IPS-NIHi11 (cell line): ENCODE measurements around the gene C1GALT1.

Experiments used
- DNase-seq: peaks from one replicate; pipeline ENCODE4 v3.0.0; 2012; ENCODE audit warnings: mixed read lengths, low spot score

C1GALT1 gene

DNA sequence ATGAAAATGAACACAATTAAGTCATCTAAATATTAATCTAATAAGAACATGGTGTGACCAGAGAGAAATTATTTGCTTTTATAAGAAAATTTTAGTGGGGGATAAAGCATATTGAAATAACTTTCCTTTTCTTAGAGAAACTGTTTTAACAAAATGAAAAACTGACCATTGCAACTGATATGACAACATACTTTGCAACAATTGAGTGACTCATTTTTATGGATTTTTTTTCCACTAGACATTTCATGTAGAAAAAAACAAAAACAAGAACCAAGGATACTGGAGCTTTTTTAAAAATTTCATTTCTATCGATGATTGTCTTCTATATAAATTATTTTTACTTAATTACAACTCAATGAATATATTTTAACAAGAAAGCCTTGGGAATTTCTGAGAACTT, 90.0 kb downstream of the C1GALT1 start:
- no peak for DNase-seq

DNA sequence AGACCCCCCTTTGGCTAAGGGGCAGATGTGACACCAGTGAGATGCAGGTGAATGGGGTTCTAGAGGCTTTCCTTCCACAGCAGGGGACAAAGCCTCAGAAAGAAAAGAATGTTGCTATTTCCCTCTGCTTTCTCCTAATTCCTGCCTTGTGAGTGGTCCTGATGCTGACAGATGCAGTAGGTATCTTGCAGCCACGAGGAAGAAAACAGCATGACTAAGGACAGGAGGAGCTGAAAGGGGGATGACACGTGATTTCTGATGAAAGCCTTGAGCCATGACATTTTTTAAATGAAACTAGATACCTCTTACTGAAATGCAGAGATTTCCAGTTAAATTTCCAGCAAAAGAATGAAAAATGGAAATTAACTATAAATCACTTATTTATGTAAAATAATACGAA, 92.4 kb downstream of the C1GALT1 start:
- DNase-seq, result peak; percentile 43

DNA sequence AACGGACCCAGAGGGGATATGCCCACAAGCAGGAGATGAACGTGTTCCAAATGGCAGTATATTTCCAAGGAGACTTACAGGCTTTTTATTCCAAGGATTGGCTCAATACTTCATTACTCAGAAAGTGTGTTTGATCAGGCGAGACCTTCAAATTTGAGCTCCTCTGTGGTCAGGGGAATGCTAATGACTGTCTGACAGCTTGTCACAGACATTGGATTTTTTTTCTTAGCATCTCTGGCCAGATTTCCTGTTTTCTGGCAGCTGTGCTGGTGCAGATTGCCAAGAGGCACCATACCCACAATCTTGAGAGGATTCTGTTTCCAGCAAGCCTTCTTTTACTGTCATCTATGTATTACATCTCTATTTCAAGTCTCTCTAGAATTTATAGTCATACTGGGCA, 93.8 kb downstream of the C1GALT1 start:
- no peak for DNase-seq

DNA sequence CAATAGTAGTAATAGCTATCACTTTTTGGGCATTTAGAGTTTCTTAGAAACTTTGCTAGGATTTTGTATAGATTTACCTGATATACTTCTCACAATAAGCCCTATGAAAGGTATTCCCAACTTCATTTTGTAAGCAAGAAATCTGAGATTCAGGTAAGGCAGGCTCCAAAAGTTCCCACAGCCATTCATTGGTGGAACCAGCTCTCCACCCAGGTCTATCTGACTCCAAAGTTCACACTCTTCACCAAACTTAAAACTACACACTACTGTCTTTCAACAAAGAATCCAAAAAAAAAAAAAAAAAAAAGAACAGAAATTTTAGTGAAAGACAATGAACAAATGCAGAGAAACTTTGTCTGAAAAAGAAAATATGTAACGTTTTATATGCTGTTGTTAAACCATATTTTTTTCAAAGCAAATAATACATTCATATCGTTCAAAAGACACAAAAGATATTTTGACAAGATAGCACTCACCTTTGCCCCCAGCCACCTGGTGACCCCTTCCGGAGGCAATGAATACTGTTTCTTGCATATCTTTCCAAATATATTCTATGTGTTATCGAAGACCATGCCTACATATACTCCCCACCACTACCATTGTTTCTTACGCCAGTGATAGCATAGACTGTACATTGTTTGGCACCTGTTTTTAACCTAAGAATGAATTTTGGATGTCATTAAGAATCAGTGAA, 108.2 kb downstream of the C1GALT1 start:
- no peak for DNase-seq

DNA sequence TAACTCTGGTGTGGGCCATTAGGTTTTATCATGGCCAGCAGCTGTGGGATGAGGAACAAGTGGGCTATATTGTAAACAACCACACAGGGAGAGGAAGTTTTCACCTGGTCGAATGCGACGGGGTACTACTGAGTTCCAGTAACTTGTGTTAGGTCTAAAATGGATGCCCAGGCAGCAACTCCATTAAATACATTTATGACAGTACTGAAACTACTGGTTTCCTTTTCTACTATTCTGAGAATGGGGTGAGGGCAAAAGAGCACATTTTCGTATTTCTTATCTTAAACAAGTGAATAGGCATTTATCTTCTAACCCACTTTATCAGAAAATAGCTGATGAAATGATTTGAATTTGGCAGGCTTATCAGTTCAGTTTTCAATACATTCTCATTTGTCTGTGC, 109.7 kb downstream of the C1GALT1 start:
- no peak for DNase-seq

DNA sequence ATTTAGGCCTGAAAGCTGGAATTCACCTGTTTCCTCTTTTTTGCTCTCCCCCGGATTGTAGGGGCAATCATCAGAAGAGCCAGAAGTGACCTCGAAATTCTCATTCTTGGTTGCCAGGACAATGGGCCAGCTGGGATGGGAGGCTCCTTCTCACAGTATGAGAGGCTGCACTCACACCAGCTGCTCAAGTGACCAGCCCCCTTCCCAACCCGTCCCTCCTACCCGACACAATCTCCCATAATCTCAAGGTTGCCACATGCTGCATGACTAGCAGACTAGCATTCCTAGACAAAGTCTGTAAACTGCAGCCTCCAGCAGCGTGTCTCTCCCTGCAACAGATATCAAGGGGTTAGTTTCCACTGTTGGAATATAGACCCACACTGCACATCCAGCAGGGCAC, 110.3 kb downstream of the C1GALT1 start:
- no peak for DNase-seq

DNA sequence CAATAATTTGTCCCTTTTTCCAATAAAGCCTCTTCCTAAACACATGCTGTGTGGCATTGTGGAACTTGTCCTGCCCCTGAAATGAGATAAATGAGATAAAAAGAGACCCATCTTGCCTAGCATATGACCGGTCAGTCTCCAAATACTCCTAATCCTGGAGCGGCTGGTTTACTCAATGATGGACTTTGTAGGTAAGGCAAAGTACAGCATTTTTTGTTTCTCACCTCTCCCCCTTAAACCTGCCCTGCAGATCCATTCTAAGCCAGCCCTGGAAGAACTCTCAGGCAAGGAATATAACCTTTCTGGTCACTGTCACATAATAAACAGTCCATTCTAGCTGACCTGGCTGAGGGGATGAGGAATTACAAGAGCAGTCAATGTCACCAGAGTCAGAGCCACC, 110.7 kb downstream of the C1GALT1 start:
- no peak for DNase-seq

DNA sequence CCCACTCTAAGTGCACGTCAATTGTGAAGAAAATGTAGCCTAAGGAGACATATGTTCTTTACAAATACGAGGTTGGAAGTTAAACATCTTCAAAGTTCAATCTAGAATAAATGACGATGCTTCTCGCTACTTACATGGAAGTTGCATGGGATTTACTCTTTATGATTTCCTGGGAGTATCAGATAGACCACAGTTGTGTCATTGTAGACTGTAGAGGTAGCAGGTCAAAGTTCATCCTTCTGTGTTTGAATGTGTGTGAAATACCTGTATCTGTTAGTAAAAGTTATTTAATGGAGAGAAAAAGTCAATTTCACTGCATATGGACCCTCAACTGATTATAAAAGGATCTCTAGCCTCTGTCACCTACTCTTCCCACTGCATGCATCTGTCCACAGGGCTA, 112.6 kb downstream of the C1GALT1 start:
- no peak for DNase-seq
